ENCODE data around the gene TXNDC9.

DNA sequence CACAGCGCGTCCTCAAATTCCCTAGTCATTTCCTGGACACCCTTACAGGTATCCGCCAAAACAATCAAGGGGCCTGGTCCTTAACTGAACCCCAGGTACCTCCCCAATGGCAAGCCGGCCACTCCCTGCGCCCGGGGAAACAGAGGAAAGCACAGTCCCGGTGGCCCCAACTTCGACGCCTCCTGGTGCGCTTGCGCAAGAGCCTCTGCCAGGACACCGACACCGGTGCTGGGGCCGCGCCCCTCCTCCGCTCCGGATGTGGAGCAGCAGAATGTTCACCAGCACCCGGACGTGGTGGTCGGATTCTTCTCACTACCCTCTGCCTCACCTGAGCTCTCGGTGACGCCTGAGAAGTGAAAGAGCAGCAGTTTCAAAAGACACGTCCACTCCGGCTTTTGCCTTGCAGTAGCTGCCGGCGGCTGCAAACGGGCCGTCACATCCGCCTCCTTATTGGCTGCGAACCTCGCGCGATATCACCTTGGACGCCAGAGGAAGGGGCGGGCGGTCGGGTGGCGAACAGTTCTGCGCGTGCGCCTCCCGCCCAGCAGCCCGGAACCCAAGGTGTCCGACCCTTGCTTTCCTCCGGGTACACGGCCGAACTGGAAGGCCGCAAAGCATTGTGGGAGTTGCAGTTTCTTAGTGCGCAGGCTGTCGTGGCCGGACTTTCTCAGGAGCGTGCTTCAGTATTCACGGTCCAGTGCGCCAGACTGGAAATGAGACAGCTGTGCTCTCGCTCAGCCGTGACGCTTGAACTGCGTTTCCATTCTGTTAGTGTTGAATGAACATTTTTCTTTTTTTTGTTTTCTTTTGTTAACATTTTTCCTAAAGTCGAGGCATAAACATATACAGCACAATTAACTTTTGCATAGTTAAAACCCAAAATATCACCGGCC, at the start of gene TXNDC9:
- TF ChIP-seq, protein P1, sequence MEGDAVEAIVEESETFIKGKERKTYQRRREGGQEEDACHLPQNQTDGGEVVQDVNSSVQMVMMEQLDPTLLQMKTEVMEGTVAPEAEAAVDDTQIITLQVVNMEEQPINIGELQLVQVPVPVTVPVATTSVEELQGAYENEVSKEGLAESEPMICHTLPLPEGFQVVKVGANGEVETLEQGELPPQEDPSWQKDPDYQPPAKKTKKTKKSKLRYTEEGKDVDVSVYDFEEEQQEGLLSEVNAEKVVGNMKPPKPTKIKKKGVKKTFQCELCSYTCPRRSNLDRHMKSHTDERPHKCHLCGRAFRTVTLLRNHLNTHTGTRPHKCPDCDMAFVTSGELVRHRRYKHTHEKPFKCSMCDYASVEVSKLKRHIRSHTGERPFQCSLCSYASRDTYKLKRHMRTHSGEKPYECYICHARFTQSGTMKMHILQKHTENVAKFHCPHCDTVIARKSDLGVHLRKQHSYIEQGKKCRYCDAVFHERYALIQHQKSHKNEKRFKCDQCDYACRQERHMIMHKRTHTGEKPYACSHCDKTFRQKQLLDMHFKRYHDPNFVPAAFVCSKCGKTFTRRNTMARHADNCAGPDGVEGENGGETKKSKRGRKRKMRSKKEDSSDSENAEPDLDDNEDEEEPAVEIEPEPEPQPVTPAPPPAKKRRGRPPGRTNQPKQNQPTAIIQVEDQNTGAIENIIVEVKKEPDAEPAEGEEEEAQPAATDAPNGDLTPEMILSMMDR (IDR thresholded peaks at IDR 0.05) = peak in 2 of 3 donors; percentile 12 to 14
- TF ChIP-seq POLR2A (IDR thresholded peaks at IDR 0.05) (peak; percentile 21), EP300 (IDR thresholded peaks at IDR 0.05) (no peak)
